GM23338 (cell line): Measurements from ENCODE around the gene NFKB1. TPM values are rescaled to one million over a fixed set of nuclear protein-coding genes. Genes with fewer than 3 reads are reported as not detected.
A peak's percentile ranks its signal among the peaks of the same experiment; 100 is the strongest.

Experiments
- ATAC-seq: fragments of 200-7000 bp; cut with Tn5 transposase; 3 replicates; pipeline ENCODE4 v1.9.1; 2020
- DNase-seq: peaks from one replicate; pipeline ENCODE4 v3.0.0-alpha.2; 2015; ENCODE audit warnings: low spot score
- H2AFZ ChIP-seq: fragments of 200-600 bp; sonication (generic); 2 replicates; pipeline ENCODE4 v1.8.0; 2016; ENCODE audit warnings: antibody characterized with exemption, mild to moderate bottlenecking, moderate library complexity
- H3F3A ChIP-seq: fragments of 200-600 bp; sonication (generic); replicated peaks from 2 replicates; pipeline ENCODE4 v1.8.0; 2017; ENCODE audit warnings: antibody characterized with exemption, mixed run types, low read depth
- H3K27ac ChIP-seq: fragments of 200-600 bp; sonication (generic); 2 replicates; pipeline ENCODE4 v1.6.1; 2016; ENCODE audit warnings: low read depth
- H3K27me3 ChIP-seq: fragments of 200-600 bp; sonication (generic); 2 replicates; pipeline ENCODE4 v1.8.0; 2016; ENCODE audit warnings: mild to moderate bottlenecking, mixed run types, moderate library complexity; ENCODE audit not compliant: insufficient read depth
- H3K36me3 ChIP-seq: fragments of 200-600 bp; sonication (generic); 2 replicates; pipeline ENCODE4 v1.8.0; 2016; ENCODE audit warnings: mild to moderate bottlenecking; ENCODE audit not compliant: insufficient read depth
- H3K4me1 ChIP-seq: fragments of 200-600 bp; sonication (generic); 2 replicates; pipeline ENCODE4 v1.8.0; 2016; ENCODE audit warnings: mild to moderate bottlenecking, moderate library complexity; ENCODE audit not compliant: insufficient read depth
- H3K4me2 ChIP-seq: fragments of 200-600 bp; sonication (generic); 2 replicates; pipeline ENCODE4 v1.7.1; 2017; ENCODE audit warnings: mixed run types
- H3K4me3 ChIP-seq: fragments of 200-600 bp; sonication (generic); 2 replicates; pipeline ENCODE4 v1.6.1; 2016; ENCODE audit warnings: mixed run types
- H3K79me2 ChIP-seq: fragments of 200-600 bp; sonication (generic); replicated peaks from 2 replicates; pipeline ENCODE4 v1.8.0; 2017; ENCODE audit warnings: mild to moderate bottlenecking; ENCODE audit not compliant: insufficient read depth
- H3K9me2 ChIP-seq: fragments of 200-600 bp; sonication (generic); 2 replicates; pipeline ENCODE4 v1.8.0; 2017; ENCODE audit not compliant: insufficient read depth
- H4K20me1 ChIP-seq: fragments of 200-600 bp; sonication (generic); replicated peaks from 2 replicates; pipeline ENCODE4 v1.8.0; 2017; ENCODE audit warnings: mild to moderate bottlenecking; ENCODE audit not compliant: insufficient read depth
- H3K27ac Mint-ChIP-seq: 2 replicates; pipeline ENCODE4 v1.8.0; 2020; ENCODE audit warnings: inconsistent platforms, mild to moderate bottlenecking, moderate library complexity, mixed read lengths
- H3K27me3 Mint-ChIP-seq: 3 replicates; pipeline ENCODE4 v1.8.0; 2022; ENCODE audit warnings: low read depth, mild to moderate bottlenecking, moderate library complexity, mixed read lengths, inconsistent platforms; ENCODE audit not compliant: insufficient read depth, poor library complexity
- H3K36me3 Mint-ChIP-seq: 3 replicates; pipeline ENCODE4 v1.8.0; 2021; ENCODE audit warnings: low read depth, mild to moderate bottlenecking, inconsistent platforms, moderate library complexity, mixed read lengths
- H3K4me1 Mint-ChIP-seq: 3 replicates; pipeline ENCODE4 v1.8.0; 2020; ENCODE audit warnings: mild to moderate bottlenecking, inconsistent platforms, mixed read lengths
- H3K4me3 Mint-ChIP-seq: 3 replicates; pipeline ENCODE4 v1.8.0; 2021; ENCODE audit warnings: moderate library complexity, mild to moderate bottlenecking, inconsistent platforms, mixed read lengths
- H3K9me3 Mint-ChIP-seq: 3 replicates; pipeline ENCODE4 v1.8.0; 2020; ENCODE audit warnings: moderate library complexity, mild to moderate bottlenecking, inconsistent platforms, mixed read lengths
- CREB1 ChIP-seq: fragments of 250-450 bp; sonication (Bioruptor Pico); IDR thresholded peaks from 2 replicates; pipeline ENCODE4 v1.5.0; 2020; ENCODE audit warnings: low read depth, mild to moderate bottlenecking, moderate library complexity
- EZH2 ChIP-seq: fragments of 200-600 bp; sonication (generic); IDR thresholded peaks from one replicate; pipeline ENCODE4 v1.8.0; 2017; ENCODE audit warnings: antibody characterized with exemption, mild to moderate bottlenecking, low read depth; ENCODE audit not compliant: unreplicated experiment
- EZH2phosphoT487 ChIP-seq: fragments of 200-600 bp; sonication (generic); IDR thresholded peaks from one replicate; pipeline ENCODE4 v1.8.1; 2018; ENCODE audit warnings: antibody characterized with exemption; ENCODE audit not compliant: unreplicated experiment
- JUNB ChIP-seq: IDR thresholded peaks from one replicate; pipeline ENCODE4 v1.6.1; 2016; ENCODE audit warnings: antibody characterized with exemption; ENCODE audit not compliant: unreplicated experiment
- NANOG ChIP-seq: IDR thresholded peaks from 2 replicates; pipeline ENCODE4 v1.6.1; 2016; ENCODE audit warnings: antibody characterized with exemption, borderline replicate concordance
- POLR2AphosphoS5 ChIP-seq: IDR thresholded peaks from 2 replicates; pipeline ENCODE4 v1.6.1; 2016; ENCODE audit warnings: antibody characterized with exemption, low read depth
- STAT1 ChIP-seq: IDR thresholded peaks from one replicate; pipeline ENCODE4 v1.6.1; 2016; ENCODE audit warnings: antibody characterized with exemption; ENCODE audit not compliant: unreplicated experiment
- ZNF114 ChIP-seq: fragments of 250-450 bp; sonication (Bioruptor Pico); IDR thresholded peaks from 2 replicates; pipeline ENCODE4 v1.5.0; 2020; ENCODE audit warnings: mild to moderate bottlenecking, moderate library complexity
- ZNF331 ChIP-seq: fragments of 250-450 bp; sonication (Bioruptor Pico); IDR thresholded peaks from 2 replicates; pipeline ENCODE4 v1.5.0; 2020; ENCODE audit warnings: low read depth, mild to moderate bottlenecking, moderate library complexity
- polyA plus RNA-seq: library from polyadenylated mRNA; unstranded; fragments of >200 nt; fragmentation: Nextera tagmentation; extraction: Ambion mirVana; gene quantifications from 2 replicates; pipeline ENCODE4 v1.2.1, GENCODE V29; 2016
- total RNA-seq: library from RNA; depleted of rRNA; stranded (reverse); fragments of >200 nt; shearing (Covaris generic); gene quantifications from 2 replicates; pipeline ENCODE4 v1.2.3, GENCODE V29; 2014
- TF ChIP-seq, protein P1 (sequence below), 2 experiments: fragments of 200-600 bp in 1 of 2; sonication (generic) in 1 of 2; conservative IDR thresholded peaks; 2 replicates each; pipeline versions ENCODE4 v1.5.1 to v1.6.1; 2016 to 2017; ENCODE audit warnings: antibody characterized with exemption in 2 of 2, low read depth in 2 of 2, mild to moderate bottlenecking in 2 of 2, moderate library complexity in 1 of 2
- TF ChIP-seq, protein P2 (sequence below): fragments of 250-450 bp; sonication (Bioruptor Pico); IDR thresholded peaks from 2 replicates; pipeline ENCODE4 v1.5.0; 2020; ENCODE audit warnings: mild to moderate bottlenecking, moderate library complexity
- TF ChIP-seq, protein P3 (sequence below): IDR thresholded peaks from 2 replicates; pipeline ENCODE4 v1.6.1; 2016; ENCODE audit warnings: antibody characterized with exemption
- TF ChIP-seq, protein P4 (sequence below): IDR thresholded peaks from one replicate; pipeline ENCODE4 v1.6.1; 2018; ENCODE audit warnings: antibody characterized with exemption; ENCODE audit not compliant: unreplicated experiment

The NFKB1 gene
- total and polyA plus RNA-seq, 2 experiments from 2014 or later: 0.82 to 4.6 TPM

DNA sequence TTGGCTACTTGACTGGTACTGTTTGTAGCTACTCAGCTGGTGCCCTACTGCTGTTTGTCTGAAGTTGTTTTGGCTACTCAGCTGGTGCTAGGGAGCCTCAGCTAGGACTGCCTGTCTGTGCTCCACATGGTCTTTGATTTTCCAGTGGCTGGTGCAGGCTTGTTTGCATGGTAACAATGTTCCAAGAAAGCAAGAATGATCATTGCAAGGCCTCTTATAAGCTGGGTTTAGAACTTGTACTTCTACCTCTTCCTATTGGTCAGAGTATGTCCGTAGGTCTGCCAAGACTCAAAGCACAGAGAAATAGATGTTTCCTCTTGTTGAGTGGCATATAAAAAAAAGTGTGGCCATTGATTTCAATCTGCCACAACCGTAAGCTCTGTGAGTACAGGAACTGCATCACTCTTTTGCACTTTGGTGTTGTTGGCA, 17.6 kb downstream of the NFKB1 start:
- Histone ChIP-seq H2AFZ (no peak overlapping the region), H3K4me3 (no peak overlapping the region), H3K79me2 (no peaks in the 10 kb centered on the region), H3K9me2 (no peaks in the 10 kb centered on the region), H3K27ac (no peak overlapping the region), H4K20me1 (no peaks in the 10 kb centered on the region), H3K4me2 (no peak overlapping the region), H3K27me3 (no peaks in the 10 kb centered on the region), H3K4me1 (no peaks in the 10 kb centered on the region), H3F3A (no peaks in the 10 kb centered on the region), H3K36me3 (no peaks in the 10 kb centered on the region)
- H3K4me1 Mint-ChIP-seq: peaks cover 6% of the 10 kb centered on the region; the same call in 1 of the 3 replicates
- ATAC-seq: peak; percentile 68
- no peak for DNase-seq
- H3K9me3 Mint-ChIP-seq: peaks cover 8% of the 10 kb centered on the region; the same call in 2 of the 3 replicates
- peaks cover 9% of the 10 kb centered on the region; the same call in 1 of the 3 replicates for H3K36me3 Mint-ChIP-seq
- no peaks in the 10 kb centered on the region for H3K27me3 Mint-ChIP-seq
- no peak overlapping the region for H3K27ac Mint-ChIP-seq
- H3K4me3 Mint-ChIP-seq: no peak overlapping the region
- TF ChIP-seq EZH2phosphoT487 (no peak), JUNB (no peak), ZNF114 (CRISPR knock-in tag) (no peak), NANOG (no peak), ZNF331 (CRISPR knock-in tag) (no peak), CREB1 (CRISPR knock-in tag) (no peak), EZH2 (no peak), STAT1 (no peak), POLR2AphosphoS5 (no peak)
- TF ChIP-seq, protein P1, sequence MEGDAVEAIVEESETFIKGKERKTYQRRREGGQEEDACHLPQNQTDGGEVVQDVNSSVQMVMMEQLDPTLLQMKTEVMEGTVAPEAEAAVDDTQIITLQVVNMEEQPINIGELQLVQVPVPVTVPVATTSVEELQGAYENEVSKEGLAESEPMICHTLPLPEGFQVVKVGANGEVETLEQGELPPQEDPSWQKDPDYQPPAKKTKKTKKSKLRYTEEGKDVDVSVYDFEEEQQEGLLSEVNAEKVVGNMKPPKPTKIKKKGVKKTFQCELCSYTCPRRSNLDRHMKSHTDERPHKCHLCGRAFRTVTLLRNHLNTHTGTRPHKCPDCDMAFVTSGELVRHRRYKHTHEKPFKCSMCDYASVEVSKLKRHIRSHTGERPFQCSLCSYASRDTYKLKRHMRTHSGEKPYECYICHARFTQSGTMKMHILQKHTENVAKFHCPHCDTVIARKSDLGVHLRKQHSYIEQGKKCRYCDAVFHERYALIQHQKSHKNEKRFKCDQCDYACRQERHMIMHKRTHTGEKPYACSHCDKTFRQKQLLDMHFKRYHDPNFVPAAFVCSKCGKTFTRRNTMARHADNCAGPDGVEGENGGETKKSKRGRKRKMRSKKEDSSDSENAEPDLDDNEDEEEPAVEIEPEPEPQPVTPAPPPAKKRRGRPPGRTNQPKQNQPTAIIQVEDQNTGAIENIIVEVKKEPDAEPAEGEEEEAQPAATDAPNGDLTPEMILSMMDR (conservative IDR thresholded peaks at IDR 0.05; ENCODE audit: low read depth in 2 of 2): no peak
- TF ChIP-seq, protein P2, sequence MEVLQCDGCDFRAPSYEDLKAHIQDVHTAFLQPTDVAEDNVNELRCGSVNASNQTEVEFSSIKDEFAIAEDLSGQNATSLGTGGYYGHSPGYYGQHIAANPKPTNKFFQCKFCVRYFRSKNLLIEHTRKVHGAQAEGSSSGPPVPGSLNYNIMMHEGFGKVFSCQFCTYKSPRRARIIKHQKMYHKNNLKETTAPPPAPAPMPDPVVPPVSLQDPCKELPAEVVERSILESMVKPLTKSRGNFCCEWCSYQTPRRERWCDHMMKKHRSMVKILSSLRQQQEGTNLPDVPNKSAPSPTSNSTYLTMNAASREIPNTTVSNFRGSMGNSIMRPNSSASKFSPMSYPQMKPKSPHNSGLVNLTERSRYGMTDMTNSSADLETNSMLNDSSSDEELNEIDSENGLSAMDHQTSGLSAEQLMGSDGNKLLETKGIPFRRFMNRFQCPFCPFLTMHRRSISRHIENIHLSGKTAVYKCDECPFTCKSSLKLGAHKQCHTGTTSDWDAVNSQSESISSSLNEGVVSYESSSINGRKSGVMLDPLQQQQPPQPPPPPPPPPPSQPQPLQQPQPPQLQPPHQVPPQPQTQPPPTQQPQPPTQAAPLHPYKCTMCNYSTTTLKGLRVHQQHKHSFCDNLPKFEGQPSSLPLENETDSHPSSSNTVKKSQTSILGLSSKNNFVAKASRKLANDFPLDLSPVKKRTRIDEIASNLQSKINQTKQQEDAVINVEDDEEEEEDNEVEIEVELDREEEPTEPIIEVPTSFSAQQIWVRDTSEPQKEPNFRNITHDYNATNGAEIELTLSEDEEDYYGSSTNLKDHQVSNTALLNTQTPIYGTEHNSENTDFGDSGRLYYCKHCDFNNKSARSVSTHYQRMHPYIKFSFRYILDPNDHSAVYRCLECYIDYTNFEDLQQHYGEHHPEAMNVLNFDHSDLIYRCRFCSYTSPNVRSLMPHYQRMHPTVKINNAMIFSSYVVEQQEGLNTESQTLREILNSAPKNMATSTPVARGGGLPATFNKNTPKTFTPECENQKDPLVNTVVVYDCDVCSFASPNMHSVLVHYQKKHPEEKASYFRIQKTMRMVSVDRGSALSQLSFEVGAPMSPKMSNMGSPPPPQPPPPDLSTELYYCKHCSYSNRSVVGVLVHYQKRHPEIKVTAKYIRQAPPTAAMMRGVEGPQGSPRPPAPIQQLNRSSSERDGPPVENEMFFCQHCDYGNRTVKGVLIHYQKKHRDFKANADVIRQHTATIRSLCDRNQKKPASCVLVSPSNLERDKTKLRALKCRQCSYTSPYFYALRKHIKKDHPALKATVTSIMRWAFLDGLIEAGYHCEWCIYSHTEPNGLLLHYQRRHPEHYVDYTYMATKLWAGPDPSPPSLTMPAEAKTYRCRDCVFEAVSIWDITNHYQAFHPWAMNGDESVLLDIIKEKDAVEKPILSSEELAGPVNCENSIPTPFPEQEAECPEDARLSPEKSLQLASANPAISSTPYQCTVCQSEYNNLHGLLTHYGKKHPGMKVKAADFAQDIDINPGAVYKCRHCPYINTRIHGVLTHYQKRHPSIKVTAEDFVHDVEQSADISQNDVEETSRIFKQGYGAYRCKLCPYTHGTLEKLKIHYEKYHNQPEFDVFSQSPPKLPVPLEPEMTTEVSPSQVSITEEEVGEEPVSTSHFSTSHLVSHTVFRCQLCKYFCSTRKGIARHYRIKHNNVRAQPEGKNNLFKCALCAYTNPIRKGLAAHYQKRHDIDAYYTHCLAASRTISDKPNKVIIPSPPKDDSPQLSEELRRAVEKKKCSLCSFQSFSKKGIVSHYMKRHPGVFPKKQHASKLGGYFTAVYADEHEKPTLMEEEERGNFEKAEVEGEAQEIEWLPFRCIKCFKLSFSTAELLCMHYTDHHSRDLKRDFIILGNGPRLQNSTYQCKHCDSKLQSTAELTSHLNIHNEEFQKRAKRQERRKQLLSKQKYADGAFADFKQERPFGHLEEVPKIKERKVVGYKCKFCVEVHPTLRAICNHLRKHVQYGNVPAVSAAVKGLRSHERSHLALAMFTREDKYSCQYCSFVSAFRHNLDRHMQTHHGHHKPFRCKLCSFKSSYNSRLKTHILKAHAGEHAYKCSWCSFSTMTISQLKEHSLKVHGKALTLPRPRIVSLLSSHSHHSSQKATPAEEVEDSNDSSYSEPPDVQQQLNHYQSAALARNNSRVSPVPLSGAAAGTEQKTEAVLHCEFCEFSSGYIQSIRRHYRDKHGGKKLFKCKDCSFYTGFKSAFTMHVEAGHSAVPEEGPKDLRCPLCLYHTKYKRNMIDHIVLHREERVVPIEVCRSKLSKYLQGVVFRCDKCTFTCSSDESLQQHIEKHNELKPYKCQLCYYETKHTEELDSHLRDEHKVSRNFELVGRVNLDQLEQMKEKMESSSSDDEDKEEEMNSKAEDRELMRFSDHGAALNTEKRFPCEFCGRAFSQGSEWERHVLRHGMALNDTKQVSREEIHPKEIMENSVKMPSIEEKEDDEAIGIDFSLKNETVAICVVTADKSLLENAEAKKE (CRISPR knock-in tag): no peak
- TF ChIP-seq, protein P3, sequence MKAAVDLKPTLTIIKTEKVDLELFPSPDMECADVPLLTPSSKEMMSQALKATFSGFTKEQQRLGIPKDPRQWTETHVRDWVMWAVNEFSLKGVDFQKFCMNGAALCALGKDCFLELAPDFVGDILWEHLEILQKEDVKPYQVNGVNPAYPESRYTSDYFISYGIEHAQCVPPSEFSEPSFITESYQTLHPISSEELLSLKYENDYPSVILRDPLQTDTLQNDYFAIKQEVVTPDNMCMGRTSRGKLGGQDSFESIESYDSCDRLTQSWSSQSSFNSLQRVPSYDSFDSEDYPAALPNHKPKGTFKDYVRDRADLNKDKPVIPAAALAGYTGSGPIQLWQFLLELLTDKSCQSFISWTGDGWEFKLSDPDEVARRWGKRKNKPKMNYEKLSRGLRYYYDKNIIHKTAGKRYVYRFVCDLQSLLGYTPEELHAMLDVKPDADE: no peak
- TF ChIP-seq, protein P4, sequence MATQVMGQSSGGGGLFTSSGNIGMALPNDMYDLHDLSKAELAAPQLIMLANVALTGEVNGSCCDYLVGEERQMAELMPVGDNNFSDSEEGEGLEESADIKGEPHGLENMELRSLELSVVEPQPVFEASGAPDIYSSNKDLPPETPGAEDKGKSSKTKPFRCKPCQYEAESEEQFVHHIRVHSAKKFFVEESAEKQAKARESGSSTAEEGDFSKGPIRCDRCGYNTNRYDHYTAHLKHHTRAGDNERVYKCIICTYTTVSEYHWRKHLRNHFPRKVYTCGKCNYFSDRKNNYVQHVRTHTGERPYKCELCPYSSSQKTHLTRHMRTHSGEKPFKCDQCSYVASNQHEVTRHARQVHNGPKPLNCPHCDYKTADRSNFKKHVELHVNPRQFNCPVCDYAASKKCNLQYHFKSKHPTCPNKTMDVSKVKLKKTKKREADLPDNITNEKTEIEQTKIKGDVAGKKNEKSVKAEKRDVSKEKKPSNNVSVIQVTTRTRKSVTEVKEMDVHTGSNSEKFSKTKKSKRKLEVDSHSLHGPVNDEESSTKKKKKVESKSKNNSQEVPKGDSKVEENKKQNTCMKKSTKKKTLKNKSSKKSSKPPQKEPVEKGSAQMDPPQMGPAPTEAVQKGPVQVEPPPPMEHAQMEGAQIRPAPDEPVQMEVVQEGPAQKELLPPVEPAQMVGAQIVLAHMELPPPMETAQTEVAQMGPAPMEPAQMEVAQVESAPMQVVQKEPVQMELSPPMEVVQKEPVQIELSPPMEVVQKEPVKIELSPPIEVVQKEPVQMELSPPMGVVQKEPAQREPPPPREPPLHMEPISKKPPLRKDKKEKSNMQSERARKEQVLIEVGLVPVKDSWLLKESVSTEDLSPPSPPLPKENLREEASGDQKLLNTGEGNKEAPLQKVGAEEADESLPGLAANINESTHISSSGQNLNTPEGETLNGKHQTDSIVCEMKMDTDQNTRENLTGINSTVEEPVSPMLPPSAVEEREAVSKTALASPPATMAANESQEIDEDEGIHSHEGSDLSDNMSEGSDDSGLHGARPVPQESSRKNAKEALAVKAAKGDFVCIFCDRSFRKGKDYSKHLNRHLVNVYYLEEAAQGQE: no peak
